Measurements from ENCODE around the gene RGS3.

RGS3 gene

DNA sequence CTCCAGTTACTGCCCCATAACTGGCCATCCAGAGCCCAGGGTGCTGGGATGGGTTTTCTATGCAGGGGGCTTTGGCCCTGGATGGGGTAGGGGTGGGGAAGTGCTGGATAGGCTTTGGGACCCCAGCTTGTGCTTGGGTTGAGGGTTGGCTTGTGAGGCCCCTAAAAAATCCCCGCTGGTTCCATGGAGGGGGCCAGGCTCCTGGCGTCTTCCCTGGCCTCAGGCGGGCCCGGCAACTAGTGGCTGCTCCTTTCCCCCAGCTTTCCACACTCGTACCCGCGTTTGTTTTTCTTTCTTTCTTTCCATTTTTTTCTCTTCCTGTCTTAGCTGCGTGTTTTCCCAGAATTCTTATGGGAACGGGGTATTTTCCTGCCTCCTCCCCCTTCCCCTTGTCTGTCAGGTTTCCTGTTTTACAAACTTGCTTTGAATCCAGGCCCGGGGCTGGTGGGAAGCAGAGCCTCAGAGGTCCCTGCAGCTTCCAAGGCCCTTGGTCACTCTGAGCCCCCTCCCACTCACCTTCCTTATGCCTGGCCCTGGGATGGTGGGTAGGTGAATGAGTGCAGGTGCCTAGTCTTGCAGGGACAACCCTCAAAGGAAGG is 40.2 kb downstream of the RGS3 start:
- DNase-seq, result no peak

DNA sequence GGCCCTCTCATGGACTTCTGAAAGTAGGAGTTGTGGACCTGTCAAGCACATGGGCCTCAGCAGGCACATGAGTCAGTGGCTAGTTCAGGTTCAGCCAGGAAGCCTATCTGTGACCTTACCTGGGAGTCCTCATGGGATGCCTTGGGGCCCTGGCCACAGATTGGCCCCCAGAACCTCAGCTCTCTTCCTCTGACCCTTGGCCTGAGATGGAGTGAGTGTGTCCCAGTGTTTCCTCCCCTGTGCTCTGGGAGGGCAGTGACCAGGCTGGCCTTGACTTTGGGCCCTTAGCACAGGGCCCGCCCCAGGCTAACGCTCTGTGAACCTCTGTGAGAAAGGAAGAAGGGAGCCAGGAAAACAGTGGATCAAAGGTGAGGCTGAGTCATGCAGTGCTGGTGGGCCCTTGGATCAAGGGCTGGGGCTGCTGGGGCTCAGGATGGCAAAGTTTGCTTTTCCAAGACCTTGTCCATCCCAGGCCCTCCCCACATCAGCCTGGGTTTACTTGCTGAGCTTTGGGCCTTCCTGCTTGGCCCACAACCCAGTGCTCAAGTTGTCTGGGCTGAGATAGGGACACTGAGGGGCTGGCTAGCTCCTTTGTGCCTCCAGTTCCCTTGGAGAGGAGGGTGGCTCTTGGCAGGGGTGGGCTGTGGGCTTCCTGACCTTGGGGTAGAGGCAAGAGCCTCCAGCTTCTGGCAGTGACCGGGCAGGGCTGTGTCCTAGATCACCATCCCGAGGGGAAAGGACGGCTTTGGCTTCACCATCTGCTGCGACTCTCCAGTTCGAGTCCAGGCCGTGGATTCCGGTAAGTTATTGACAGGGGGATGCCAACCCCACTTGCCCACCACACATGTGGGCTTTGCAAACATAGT is 41.4 kb downstream of the RGS3 start:
- no peak for TF ChIP-seq GATA1 (IDR thresholded peaks at IDR 0.05; ENCODE audit: low read depth, low read length)
- TF ChIP-seq POLR2A (IDR thresholded peaks at IDR 0.05; ENCODE audit: low read length), result no peak
- no peak for DNase-seq

More for the DNA sequence above, 40.2 kb downstream of the RGS3 start:
- TF ChIP-seq POLR2A (IDR thresholded peaks at IDR 0.05; ENCODE audit: low read length) (no peak), GATA1 (IDR thresholded peaks at IDR 0.05; ENCODE audit: low read depth, low read length) (no peak)

DNA sequence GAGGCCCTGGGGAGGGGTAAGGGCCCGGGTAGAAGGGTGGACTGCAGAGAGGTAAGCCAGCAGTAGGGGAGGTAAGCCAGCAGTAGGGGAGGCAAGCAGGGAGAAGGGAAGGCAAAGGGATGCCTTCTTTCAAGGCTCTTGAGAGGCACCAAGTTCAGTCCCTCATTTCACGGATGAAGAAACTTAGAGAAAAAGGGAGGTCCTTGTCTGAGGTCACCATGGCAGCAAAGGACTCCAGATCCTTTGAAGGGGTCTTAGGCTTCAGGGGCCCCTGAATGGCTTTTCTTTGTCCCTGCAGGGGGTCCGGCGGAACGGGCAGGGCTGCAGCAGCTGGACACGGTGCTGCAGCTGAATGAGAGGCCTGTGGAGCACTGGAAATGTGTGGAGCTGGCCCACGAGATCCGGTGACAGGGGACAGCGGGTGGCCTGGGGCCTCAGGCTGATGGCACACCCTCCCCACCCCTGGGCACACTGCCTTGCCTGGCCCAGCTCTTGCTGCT is 42.6 kb downstream of the RGS3 start:
- DNase-seq, result no peak
- no peak for TF ChIP-seq GATA1 (IDR thresholded peaks at IDR 0.05; ENCODE audit: low read depth, low read length)
- no peak for TF ChIP-seq POLR2A (IDR thresholded peaks at IDR 0.05; ENCODE audit: low read length)

DNA sequence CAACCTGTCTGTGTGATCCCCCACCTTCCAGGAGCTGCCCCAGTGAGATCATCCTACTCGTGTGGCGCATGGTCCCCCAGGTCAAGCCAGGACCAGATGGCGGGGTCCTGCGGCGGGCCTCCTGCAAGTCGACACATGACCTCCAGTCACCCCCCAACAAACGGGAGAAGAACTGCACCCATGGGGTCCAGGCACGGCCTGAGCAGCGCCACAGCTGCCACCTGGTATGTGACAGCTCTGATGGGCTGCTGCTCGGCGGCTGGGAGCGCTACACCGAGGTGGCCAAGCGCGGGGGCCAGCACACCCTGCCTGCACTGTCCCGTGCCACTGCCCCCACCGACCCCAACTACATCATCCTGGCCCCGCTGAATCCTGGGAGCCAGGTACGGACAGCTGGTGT is 43.7 kb downstream of the RGS3 start:
- DNase-seq, result no peak
- no peak for TF ChIP-seq GATA1 (IDR thresholded peaks at IDR 0.05; ENCODE audit: low read depth, low read length)
- TF ChIP-seq POLR2A (IDR thresholded peaks at IDR 0.05; ENCODE audit: low read length), result no peak

DNA sequence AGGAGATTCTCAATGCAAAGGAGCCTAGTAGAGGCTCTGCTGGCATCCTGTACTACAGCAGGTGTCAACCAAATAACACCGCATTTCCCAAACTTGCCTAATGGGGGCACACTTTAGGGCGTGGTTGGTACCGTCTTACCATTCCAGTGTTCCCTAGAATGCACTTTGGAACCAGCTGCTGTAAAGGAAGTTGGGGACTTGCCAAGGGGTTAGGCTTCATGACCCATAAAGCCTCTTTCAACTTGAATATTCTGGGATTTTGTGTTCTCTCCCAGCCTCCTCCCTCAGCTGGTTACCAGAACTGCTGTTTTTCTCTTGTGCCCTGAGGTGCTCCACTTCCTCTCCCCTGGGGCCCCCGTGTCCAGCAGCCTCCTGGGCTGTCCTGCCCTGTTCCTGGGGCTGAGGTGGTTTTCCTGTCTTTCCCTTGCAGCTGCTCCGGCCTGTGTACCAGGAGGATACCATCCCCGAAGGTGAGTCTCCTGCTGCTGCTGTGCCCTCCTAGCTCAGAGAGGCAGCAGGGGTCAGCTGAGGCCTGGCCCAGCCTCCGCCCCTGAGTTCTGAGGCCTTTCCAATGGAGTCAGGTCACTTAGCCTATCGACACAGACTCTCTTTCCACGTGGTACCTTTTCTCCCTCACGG is 44.7 kb downstream of the RGS3 start:
- peak; percentile 19 to 42 for DNase-seq
- TF ChIP-seq POLR2A (IDR thresholded peaks at IDR 0.05; ENCODE audit: low read length) (no peak), GATA1 (IDR thresholded peaks at IDR 0.05; ENCODE audit: low read depth, low read length) (no peak)

DNA sequence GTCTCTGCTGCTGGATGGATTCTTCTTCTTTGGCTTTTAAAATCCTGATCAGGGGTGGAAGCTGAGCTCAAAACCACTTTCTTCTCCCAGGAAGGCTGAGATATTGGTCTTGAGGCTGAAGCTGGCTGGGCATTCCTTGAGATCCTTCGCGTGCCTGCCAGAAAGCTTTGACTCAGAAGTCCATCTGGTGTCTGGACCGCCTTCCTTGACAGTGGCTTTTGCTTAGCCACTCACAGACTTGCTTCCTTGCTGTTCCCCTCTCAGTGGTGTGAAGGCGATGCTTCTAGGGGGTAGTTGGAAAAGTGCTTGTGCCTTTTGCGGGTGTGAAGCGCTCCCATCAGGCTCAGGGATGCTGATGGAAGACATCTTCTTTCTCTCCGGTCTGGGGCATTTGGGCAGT is 45.9 kb downstream of the RGS3 start:
- DNase-seq, result no peak
- TF ChIP-seq POLR2A (IDR thresholded peaks at IDR 0.05; ENCODE audit: low read length), result no peak
- no peak for TF ChIP-seq GATA1 (IDR thresholded peaks at IDR 0.05; ENCODE audit: low read depth, low read length)

DNA sequence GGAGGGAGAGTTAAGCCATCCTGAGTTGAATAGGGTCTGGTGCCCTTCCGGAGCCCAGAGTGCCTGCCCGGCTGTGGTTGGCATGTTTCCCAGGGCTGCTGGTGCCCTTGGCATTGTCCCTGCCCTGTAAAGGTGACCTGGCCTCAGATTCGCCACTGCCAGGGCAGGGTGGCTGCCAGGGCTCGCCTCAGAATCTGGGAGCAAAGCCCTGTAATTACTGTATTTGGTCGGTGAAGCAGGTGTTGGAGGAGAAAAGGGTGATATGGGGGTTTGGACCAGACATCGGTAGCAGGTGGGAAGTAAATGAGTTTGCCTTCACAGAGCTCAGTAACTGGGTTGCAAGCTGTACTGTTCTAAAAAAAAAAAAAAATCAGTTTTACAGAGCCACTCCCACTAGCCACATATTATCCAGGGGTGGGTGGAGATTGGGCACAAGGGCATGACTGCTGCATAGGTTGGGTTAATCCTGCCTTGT is 47.6 kb downstream of the RGS3 start:
- TF ChIP-seq GATA1 (IDR thresholded peaks at IDR 0.05; ENCODE audit: low read depth, low read length), result no peak
- TF ChIP-seq POLR2A (IDR thresholded peaks at IDR 0.05; ENCODE audit: low read length), result no peak
- DNase-seq, result no peak

DNA sequence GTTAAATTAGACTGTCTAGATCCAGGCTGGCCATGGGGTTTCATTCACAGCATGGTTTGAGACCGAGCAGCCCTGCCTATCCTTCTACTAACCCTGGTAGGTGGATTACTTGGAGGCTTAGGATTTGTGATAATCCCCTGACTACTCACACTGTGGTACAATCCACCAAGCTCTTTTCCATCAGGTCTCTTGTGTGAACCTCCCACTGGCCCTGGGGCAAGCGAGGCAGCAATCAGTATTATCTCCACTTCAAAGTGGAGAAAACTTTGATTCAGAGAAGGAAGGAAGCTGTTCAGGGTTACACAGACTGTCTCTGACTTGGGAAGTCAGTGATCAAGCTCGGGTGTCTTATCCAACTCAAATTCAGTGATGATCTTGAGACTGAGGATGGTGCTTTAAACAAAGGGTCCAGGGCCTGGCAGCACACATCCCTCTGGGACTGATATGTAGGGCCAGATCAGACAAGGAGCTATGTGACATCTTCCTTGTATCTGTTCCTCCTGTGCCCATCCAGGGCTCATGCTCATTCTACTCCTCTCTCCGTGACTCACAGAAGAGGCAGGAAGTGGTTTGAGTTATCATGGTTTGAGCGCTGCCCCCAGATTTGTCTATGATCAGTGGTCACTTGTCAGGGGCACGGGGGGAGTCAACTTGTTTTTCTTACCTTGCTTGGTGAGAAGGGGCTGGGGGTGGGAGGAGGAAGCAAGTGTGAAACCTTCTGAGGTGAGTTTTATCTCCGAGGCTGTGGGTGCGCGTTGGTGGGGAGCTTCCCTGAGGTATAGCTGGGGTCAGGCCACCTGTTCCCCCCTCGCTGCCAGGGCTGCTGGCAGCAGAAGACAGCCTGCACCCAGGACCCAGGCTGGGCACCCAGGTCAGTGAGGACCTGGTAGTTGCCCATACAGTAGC is 48.6 kb downstream of the RGS3 start:
- no peak for TF ChIP-seq POLR2A (IDR thresholded peaks at IDR 0.05; ENCODE audit: low read length)
- no peak for TF ChIP-seq GATA1 (IDR thresholded peaks at IDR 0.05; ENCODE audit: low read depth, low read length)
- no peak for DNase-seq

DNA sequence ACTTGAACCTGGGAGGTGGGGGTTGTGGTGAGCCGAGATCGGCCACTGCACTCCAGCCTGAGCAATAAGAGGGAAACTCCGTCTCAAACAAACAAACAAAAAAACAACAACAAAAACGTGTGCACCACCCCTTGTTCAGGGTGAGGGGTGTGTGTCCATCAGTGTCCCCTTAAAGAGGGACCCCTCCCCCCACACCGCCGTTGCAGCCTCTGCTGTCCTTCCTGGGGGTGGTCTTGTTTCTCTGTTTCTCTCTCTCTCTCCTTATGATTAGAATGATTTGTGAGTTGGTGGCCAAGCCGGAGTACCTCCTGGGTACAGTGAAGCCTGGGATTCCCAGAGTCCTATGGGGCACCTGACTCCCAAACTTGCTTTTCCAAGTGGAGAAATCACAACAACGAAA is 49.6 kb downstream of the RGS3 start:
- TF ChIP-seq POLR2A (IDR thresholded peaks at IDR 0.05; ENCODE audit: low read length) (no peak), GATA1 (IDR thresholded peaks at IDR 0.05; ENCODE audit: low read depth, low read length) (no peak)

DNA sequence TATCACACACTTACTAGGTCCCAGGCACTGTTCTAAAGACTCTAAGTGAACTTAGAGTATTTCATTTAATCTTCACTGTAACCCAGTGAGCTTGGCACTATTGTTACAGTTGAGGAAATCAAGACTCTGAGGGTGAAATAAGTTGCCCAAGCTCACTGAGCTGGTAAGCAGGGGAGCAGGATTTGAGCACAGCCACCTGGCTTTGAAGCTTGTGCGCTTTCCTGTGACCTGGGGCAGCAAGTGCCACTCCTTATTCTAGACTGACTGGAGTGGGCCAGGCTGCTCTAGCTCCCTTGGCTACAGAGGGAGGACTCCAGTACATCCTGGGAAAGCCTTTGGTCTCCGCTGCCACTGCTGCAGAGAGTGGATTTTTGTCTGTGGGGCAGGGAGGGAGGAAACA is 50.0 kb downstream of the RGS3 start:
- DNase-seq, result no peak

More for the DNA sequence above, 49.6 kb downstream of the RGS3 start:
- no peak for DNase-seq

DNA sequence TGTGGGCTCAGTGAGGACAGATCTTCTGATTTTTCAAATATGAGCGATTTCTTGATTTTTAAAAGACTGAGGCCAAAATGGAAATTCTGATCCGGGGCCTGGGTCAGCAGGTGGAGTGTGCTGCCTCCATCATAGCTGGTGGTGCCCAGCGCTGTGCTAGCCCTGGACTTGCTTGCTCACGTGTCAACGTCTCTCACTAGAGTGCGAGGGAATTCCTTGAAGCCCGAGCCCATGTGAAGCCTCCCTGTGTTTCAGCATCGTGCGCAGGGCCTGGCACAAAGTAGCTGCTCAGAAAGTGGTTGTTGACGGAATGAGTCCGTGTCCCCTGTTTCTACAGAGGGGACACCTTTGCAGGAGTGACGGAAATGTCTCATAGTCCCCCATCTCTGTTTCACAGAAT is 50.5 kb downstream of the RGS3 start:
- no peak for DNase-seq
- no peak for TF ChIP-seq POLR2A (IDR thresholded peaks at IDR 0.05; ENCODE audit: low read length)
- TF ChIP-seq GATA1 (IDR thresholded peaks at IDR 0.05; ENCODE audit: low read depth, low read length), result no peak

More for the DNA sequence above, 50.0 kb downstream of the RGS3 start:
- TF ChIP-seq GATA1 (IDR thresholded peaks at IDR 0.05; ENCODE audit: low read depth, low read length) (no peak), POLR2A (IDR thresholded peaks at IDR 0.05; ENCODE audit: low read length) (no peak)

DNA sequence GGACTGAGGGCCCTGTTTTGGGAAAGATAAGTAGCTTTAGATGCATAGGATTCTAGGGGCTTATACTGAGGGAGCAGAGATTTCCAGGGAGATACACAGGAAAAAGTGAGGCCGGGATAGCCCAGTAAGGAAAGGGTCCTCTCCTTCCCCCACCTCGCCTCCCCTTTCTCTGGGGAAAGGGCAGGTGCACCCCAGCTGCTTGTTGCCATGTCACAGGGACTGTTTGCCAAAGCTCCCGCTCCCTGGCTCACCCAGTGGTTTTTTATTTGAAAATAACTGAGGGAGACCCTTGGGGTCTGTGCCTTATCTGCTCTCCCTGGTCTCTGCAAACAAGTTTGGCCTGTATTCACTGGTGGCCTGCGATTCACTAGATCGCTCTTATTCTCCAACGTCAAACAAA is 51.2 kb downstream of the RGS3 start:
- no peak for DNase-seq
- TF ChIP-seq POLR2A (IDR thresholded peaks at IDR 0.05; ENCODE audit: low read length) (no peak), GATA1 (IDR thresholded peaks at IDR 0.05; ENCODE audit: low read depth, low read length) (no peak)

DNA sequence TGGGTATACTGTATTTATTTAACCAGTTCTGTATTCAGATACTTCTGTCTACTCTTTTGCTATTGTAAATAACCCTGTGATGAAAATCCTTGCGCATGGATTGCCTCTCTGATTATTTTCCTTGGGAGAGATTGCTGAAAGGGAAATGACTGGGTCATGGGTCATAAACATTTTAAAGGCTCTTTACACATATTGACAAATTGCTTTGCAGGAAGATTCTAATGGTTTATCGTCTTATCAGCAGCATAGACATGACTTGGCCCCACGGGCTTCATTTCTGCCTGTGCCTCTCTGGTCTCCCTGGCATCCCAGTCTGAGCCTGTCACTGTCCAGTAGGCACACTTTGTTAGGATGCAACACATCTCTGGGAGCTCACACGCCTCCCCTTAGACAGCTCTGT is 52.3 kb downstream of the RGS3 start:
- TF ChIP-seq GATA1 (IDR thresholded peaks at IDR 0.05; ENCODE audit: low read depth, low read length), result no peak
- no peak for TF ChIP-seq POLR2A (IDR thresholded peaks at IDR 0.05; ENCODE audit: low read length)
- no peak for DNase-seq

Data from erythroblast (primary cell).